ENCODE data around the gene ADCY2.

ADCY2 gene

DNA sequence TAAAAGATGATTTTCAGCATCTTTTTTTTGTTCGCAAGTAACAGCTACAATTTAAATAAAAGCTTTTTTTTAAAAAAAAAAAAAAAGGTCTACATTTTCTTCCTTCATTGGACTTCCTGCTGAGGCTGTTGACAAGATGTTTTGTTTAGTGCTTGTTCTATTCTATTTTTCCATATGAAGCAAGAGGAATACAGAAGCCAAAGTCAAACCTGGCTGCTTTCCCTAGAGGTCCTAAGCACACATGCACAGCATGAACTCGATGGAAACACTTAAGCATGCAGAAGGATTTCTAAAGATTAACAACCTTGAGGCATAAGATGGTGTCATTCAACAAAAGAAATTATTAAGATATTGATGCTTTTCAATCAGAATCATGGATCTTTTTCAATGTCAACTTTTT, 105.1 kb downstream of the ADCY2 start:
- no peaks in the 10 kb centered on the region for H4K20me1 ChIP-seq (ENCODE audit: control insufficient read depth, insufficient read depth, low read depth, low read length)

DNA sequence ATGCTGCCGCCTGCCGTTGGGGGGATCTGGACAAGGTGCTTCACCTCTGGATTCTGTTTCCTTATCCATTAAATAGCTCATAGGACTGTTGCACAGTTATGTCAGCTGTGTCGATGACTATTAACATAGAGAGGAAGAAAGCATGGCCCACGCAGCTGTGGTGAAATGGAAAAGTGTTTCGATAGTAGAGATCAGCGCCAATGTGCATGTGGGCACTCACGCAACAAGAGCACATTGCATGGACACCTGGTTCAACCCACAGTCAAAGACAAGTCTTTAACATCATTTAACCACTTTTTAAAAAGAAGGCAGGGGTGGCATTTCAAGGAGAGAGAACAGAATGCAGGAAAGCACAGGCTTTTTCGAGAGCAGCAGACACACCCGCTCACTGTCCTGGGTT, 107.6 kb downstream of the ADCY2 start:
- Histone ChIP-seq H3K4me1 (ENCODE audit: control insufficient read depth, low read length) (no peaks in the 10 kb centered on the region), H3K27ac (ENCODE audit: low read depth, low read length) (no peak overlapping the region), H3K79me2 (ENCODE audit: control insufficient read depth, low read length) (no peaks in the 10 kb centered on the region), H3K27me3 (ENCODE audit: control insufficient read depth, low read length) (no peaks in the 10 kb centered on the region), H4K20me1 (ENCODE audit: control insufficient read depth, insufficient read depth, low read depth, low read length) (no peaks in the 10 kb centered on the region), H3K36me3 (ENCODE audit: control insufficient read depth, low read length) (no peaks in the 10 kb centered on the region), H3K9me2 (replicated peaks; ENCODE audit: control insufficient read depth, low read length) (no peaks in the 10 kb centered on the region), H3K4me2 (ENCODE audit: low read length) (no peak overlapping the region), H3K9me3 (ENCODE audit: control insufficient read depth, insufficient read depth, low read length) (no peaks in the 10 kb centered on the region), H3K4me3 (ENCODE audit: low read length) (no peak overlapping the region), H3F3A (ENCODE audit: control insufficient read depth, insufficient read depth) (no peaks in the 10 kb centered on the region)
- TF ChIP-seq, protein P1, sequence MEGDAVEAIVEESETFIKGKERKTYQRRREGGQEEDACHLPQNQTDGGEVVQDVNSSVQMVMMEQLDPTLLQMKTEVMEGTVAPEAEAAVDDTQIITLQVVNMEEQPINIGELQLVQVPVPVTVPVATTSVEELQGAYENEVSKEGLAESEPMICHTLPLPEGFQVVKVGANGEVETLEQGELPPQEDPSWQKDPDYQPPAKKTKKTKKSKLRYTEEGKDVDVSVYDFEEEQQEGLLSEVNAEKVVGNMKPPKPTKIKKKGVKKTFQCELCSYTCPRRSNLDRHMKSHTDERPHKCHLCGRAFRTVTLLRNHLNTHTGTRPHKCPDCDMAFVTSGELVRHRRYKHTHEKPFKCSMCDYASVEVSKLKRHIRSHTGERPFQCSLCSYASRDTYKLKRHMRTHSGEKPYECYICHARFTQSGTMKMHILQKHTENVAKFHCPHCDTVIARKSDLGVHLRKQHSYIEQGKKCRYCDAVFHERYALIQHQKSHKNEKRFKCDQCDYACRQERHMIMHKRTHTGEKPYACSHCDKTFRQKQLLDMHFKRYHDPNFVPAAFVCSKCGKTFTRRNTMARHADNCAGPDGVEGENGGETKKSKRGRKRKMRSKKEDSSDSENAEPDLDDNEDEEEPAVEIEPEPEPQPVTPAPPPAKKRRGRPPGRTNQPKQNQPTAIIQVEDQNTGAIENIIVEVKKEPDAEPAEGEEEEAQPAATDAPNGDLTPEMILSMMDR (IDR thresholded peaks at IDR 0.05; ENCODE audit: low read depth, low read length, poor library complexity, severe bottlenecking) = no peak
- no peak for TF ChIP-seq EZH2phosphoT487 (IDR thresholded peaks at IDR 0.05; ENCODE audit: borderline replicate concordance, low read length)

More for the DNA sequence above, 105.1 kb downstream of the ADCY2 start:
- no peak for TF ChIP-seq EZH2phosphoT487 (IDR thresholded peaks at IDR 0.05; ENCODE audit: borderline replicate concordance, low read length)
- TF ChIP-seq, protein P1 (IDR thresholded peaks at IDR 0.05; ENCODE audit: low read depth, low read length, poor library complexity, severe bottlenecking) = no peak
- Histone ChIP-seq H3F3A (ENCODE audit: control insufficient read depth, insufficient read depth) (no peaks in the 10 kb centered on the region), H3K27me3 (ENCODE audit: control insufficient read depth, low read length) (no peaks in the 10 kb centered on the region), H3K4me2 (ENCODE audit: low read length) (no peak overlapping the region), H3K4me3 (ENCODE audit: low read length) (no peak overlapping the region), H3K4me1 (ENCODE audit: control insufficient read depth, low read length) (no peaks in the 10 kb centered on the region), H3K79me2 (ENCODE audit: control insufficient read depth, low read length) (no peaks in the 10 kb centered on the region), H3K27ac (ENCODE audit: low read depth, low read length) (no peak overlapping the region), H3K9me2 (replicated peaks; ENCODE audit: control insufficient read depth, low read length) (no peaks in the 10 kb centered on the region), H3K36me3 (ENCODE audit: control insufficient read depth, low read length) (no peaks in the 10 kb centered on the region), H3K9me3 (ENCODE audit: control insufficient read depth, insufficient read depth, low read length) (no peaks in the 10 kb centered on the region)

DNA sequence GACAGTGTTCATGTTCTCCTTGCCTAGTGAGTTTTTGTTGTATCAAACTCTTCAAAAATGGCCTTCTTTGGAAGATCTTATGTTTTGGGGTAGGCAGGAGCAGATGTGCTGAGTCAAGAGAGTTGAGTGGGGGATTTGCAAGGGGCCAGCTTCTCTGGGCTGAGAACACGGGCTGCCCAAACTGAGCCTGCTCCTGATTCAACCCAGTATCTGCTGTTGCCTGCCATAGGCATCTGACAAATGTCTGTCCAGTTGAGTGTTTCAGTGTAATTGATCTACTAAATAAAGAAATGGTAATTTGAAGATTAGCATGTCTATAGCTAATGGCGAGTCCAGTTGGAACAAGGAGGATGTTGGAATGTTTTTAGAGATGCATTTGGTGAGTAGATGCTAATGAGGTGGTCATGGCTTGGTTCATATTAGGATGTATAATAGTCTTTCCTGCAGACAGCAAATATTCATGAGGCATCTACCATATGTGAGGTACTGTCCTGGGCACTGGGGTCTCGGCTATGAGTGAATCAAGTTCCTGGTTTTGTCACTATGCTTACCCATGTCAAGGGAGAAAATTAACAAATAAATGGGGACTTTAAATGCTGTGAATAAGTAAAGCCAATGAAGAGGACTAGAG, 119.5 kb downstream of the ADCY2 start:
- Histone ChIP-seq H3K9me2 (replicated peaks; ENCODE audit: control insufficient read depth, low read length) (no peaks in the 10 kb centered on the region), H3F3A (ENCODE audit: control insufficient read depth, insufficient read depth) (no peaks in the 10 kb centered on the region), H3K36me3 (ENCODE audit: control insufficient read depth, low read length) (no peaks in the 10 kb centered on the region), H3K4me3 (ENCODE audit: low read length) (no peak overlapping the region), H3K4me2 (ENCODE audit: low read length) (no peak overlapping the region), H3K9me3 (ENCODE audit: control insufficient read depth, insufficient read depth, low read length) (no peaks in the 10 kb centered on the region), H3K79me2 (ENCODE audit: control insufficient read depth, low read length) (no peaks in the 10 kb centered on the region), H4K20me1 (ENCODE audit: control insufficient read depth, insufficient read depth, low read depth, low read length) (no peaks in the 10 kb centered on the region), H3K4me1 (ENCODE audit: control insufficient read depth, low read length) (no peaks in the 10 kb centered on the region), H3K27ac (ENCODE audit: low read depth, low read length) (no peak overlapping the region), H3K27me3 (ENCODE audit: control insufficient read depth, low read length) (no peaks in the 10 kb centered on the region)
- no peak for TF ChIP-seq EZH2phosphoT487 (IDR thresholded peaks at IDR 0.05; ENCODE audit: borderline replicate concordance, low read length)
- TF ChIP-seq, protein P1 (IDR thresholded peaks at IDR 0.05; ENCODE audit: low read depth, low read length, poor library complexity, severe bottlenecking) = no peak

Data from DOHH2 (cell line).